Suprapubic skin (tissue), 4 donors: ENCODE measurements around the gene FBXL19. TPM values are rescaled to one million over a fixed set of nuclear protein-coding genes. Genes with fewer than 3 reads are reported as not detected.

Source experiments
- DNase-seq, 2 donors: peaks; one replicate each; pipeline ENCODE4 v3.0.0-alpha.2; 2019; ENCODE audit warnings: low spot score in 2 of 2
- H3K27ac ChIP-seq: fragments of 200-600 bp; sonication (generic); one replicate; pipeline ENCODE4 v1.5.1; 2019
- H3K27me3 ChIP-seq: fragments of 200-600 bp; sonication (generic); one replicate; pipeline ENCODE4 v1.5.1; 2019
- H3K36me3 ChIP-seq: fragments of 200-600 bp; sonication (generic); one replicate; pipeline ENCODE4 v1.5.1; 2019
- H3K4me1 ChIP-seq: fragments of 200-600 bp; sonication (generic); one replicate; pipeline ENCODE4 v1.5.1; 2019
- H3K4me3 ChIP-seq: fragments of 200-600 bp; sonication (generic); one replicate; pipeline ENCODE4 v1.5.1; 2019; ENCODE audit warnings: mild to moderate bottlenecking
- H3K9me3 ChIP-seq: fragments of 200-600 bp; sonication (generic); one replicate; pipeline ENCODE4 v1.5.1; 2019
- EP300 ChIP-seq: sonication (generic); formaldehyde crosslinking; IDR thresholded peaks from one replicate; pipeline ENCODE4 v1.6.1; 2017; ENCODE audit warnings: antibody characterized with exemption
- POLR2A ChIP-seq, 2 donors: fragments of 450-650 bp; IDR thresholded peaks; one replicate each; pipeline ENCODE4 v1.6.1; 2017; ENCODE audit warnings: antibody characterized with exemption in 2 of 2, mild to moderate bottlenecking in 2 of 2, moderate library complexity in 2 of 2
- POLR2AphosphoS5 ChIP-seq, 3 donors: sonication (generic); formaldehyde crosslinking; IDR thresholded peaks; one replicate each; pipeline ENCODE4 v1.6.1; 2017; ENCODE audit warnings: antibody characterized with exemption in 3 of 3
- WGBS: methylation state at CpG from one replicate; pipeline ENCODE4 v1.1.5; 2018; 5-methylcytosine and 5-hydroxymethylcytosine counted together
- total RNA-seq, 4 donors: library from RNA; depleted of rRNA; stranded (reverse); fragments of >200 nt; gene quantifications; one replicate each; pipeline ENCODE4 v1.1.0, GENCODE V29; 2016
- TF ChIP-seq, protein P1 (sequence below), 2 donors: fragments of 200-600 bp in 1 of 2; fragments of 450-650 bp in 1 of 2; sonication (generic) in 1 of 2; IDR thresholded peaks; one replicate each; pipeline ENCODE4 v1.5.1; 2016 to 2019; ENCODE audit warnings: antibody characterized with exemption in 2 of 2, mild to moderate bottlenecking in 1 of 2, moderate library complexity in 1 of 2

FBXL19 gene
- total RNA-seq, 4 donors from 2014 or later, result 21.7 to 28.7 (median 24.5) TPM

DNA sequence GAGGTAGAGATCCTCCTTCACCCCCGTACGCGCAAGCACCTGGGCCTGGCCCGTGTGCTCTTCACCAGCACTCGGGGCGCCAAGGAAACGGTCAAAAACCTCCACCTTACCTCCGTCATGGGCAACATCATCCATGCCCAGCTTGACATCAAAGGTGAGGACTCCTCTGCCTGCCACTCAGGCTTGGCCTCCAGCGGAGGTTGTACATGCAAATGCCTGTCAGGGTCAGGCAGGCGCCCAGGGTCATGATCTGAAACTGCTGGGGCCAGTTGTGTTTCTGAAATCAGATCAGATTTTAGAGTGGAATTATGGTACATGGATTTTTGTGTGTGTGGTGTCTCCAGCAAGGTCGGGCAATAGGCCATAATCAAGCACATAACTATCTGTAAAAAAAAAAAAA lies 38.0 kb downstream of the FBXL19 start:
- peaks cover 69% of the 10 kb centered on the region for H3K36me3 ChIP-seq
- WGBS, result 92% methylated on average over 11 of the region's 11 CpGs
- no peak overlapping the region for H3K27ac ChIP-seq
- H3K4me3 ChIP-seq, result no peak overlapping the region
- no peak for DNase-seq
- H3K9me3 ChIP-seq, result no peaks in the 10 kb centered on the region
- no peak for TF ChIP-seq POLR2A (IDR thresholded peaks at IDR 0.05)
- TF ChIP-seq, protein P1, sequence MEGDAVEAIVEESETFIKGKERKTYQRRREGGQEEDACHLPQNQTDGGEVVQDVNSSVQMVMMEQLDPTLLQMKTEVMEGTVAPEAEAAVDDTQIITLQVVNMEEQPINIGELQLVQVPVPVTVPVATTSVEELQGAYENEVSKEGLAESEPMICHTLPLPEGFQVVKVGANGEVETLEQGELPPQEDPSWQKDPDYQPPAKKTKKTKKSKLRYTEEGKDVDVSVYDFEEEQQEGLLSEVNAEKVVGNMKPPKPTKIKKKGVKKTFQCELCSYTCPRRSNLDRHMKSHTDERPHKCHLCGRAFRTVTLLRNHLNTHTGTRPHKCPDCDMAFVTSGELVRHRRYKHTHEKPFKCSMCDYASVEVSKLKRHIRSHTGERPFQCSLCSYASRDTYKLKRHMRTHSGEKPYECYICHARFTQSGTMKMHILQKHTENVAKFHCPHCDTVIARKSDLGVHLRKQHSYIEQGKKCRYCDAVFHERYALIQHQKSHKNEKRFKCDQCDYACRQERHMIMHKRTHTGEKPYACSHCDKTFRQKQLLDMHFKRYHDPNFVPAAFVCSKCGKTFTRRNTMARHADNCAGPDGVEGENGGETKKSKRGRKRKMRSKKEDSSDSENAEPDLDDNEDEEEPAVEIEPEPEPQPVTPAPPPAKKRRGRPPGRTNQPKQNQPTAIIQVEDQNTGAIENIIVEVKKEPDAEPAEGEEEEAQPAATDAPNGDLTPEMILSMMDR (IDR thresholded peaks at IDR 0.05), result no peak
- TF ChIP-seq POLR2AphosphoS5 (IDR thresholded peaks at IDR 0.05), result no peak
- TF ChIP-seq EP300, result no peak
- H3K4me1 ChIP-seq, result peaks cover 22% of the 10 kb centered on the region
- H3K27me3 ChIP-seq, result no peaks in the 10 kb centered on the region

DNA sequence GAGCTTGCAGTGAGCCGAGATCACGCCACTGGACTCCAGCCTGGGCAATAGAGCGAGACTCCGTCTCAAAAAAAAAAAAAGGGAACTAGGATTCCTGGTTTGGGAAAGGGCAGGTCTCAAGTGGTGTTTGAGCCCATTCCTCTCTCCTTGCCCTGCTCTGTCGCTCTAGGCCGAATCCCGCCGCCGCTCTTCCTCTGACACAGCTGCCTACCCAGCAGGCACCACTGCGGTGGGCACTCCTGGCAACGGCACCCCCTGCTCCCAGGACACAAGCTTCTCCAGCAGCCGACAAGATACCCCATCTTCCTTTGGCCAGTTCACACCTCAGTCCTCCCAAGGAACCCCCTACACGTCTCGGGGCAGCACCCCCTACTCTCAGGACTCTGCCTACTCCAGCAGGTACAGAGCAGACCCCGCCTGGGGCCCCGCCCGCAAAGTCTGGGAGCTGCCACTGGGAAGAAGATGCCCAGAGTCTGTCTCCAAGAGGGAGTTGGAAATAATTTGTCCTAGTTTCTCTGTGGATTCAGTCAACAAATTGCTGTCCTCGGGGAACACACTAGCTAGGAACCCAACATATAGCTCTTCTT lies 40.6 kb downstream of the FBXL19 start:
- peaks cover 95% of the 10 kb centered on the region for H3K36me3 ChIP-seq
- DNase-seq, result no peak
- no peaks in the 10 kb centered on the region for H3K27me3 ChIP-seq
- H3K4me1 ChIP-seq, result peaks cover 5% of the 10 kb centered on the region
- TF ChIP-seq POLR2AphosphoS5 (IDR thresholded peaks at IDR 0.05) (no peak), EP300 (no peak), POLR2A (IDR thresholded peaks at IDR 0.05) (no peak)
- TF ChIP-seq, protein P1 (IDR thresholded peaks at IDR 0.05), result no peak
- H3K9me3 ChIP-seq, result no peaks in the 10 kb centered on the region
- H3K4me3 ChIP-seq, result no peak overlapping the region
- WGBS, result 92% methylated on average over 18 of the region's 18 CpGs
- H3K27ac ChIP-seq, result no peak overlapping the region

DNA sequence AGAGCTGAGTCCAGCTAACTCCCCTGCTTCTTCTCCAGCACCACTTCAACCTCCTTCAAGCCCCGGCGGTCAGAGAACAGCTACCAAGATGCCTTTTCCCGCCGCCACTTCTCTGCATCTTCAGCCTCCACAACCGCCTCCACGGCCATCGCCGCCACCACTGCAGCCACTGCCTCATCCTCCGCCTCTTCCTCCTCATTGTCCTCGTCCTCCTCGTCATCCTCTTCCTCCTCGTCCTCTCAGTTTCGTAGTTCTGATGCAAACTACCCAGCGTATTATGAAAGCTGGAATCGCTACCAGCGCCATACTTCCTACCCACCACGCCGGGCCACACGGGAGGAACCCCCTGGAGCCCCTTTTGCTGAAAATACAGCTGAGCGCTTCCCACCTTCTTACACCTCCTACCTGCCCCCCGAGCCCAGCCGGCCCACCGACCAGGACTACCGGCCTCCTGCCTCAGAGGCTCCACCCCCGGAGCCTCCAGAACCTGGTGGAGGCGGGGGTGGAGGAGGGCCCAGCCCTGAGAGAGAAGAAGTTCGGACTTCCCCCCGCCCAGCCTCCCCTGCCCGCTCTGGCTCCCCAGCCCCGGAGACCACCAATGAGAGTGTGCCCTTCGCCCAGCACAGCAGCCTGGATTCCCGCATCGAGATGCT lies 41.3 kb downstream of the FBXL19 start:
- Histone ChIP-seq H3K36me3 (peaks cover 97% of the 10 kb centered on the region), H3K27me3 (no peaks in the 10 kb centered on the region), H3K4me1 (no peaks in the 10 kb centered on the region), H3K9me3 (no peaks in the 10 kb centered on the region), H3K27ac (no peak overlapping the region), H3K4me3 (no peak overlapping the region)
- 91% methylated on average over 33 of the region's 33 CpGs for WGBS
- TF ChIP-seq POLR2A (IDR thresholded peaks at IDR 0.05) (no peak), POLR2AphosphoS5 (IDR thresholded peaks at IDR 0.05) (no peak), EP300 (no peak)
- TF ChIP-seq, protein P1 (IDR thresholded peaks at IDR 0.05), result no peak
- no peak for DNase-seq

DNA sequence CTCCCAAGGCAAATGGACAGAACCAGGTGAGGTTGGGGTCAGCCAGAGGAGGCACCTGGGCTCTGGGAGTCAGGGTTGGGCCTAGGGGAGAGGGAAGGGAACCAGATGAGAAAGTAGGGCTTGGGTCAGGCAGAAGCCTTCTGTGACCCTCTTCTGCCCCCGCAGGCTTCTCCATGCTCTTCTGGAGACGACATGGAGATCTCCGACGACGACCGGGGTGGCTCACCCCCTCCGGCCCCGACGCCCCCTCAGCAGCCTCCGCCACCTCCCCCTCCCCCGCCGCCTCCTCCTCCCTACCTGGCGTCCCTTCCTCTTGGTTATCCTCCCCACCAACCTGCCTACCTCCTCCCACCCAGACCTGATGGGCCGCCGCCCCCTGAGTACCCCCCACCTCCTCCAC lies 42.1 kb downstream of the FBXL19 start:
- H3K27ac ChIP-seq, result no peak overlapping the region
- H3K36me3 ChIP-seq, result peaks cover 98% of the 10 kb centered on the region
- no peak for DNase-seq
- H3K4me3 ChIP-seq, result no peak overlapping the region
- TF ChIP-seq, protein P1 (IDR thresholded peaks at IDR 0.05), result no peak
- no peak for TF ChIP-seq POLR2A (IDR thresholded peaks at IDR 0.05)
- no peak for TF ChIP-seq POLR2AphosphoS5 (IDR thresholded peaks at IDR 0.05)
- TF ChIP-seq EP300, result no peak
- no peaks in the 10 kb centered on the region for H3K4me1 ChIP-seq
- no peaks in the 10 kb centered on the region for H3K27me3 ChIP-seq
- no peaks in the 10 kb centered on the region for H3K9me3 ChIP-seq
- 94% methylated on average over 15 of the region's 15 CpGs for WGBS

DNA sequence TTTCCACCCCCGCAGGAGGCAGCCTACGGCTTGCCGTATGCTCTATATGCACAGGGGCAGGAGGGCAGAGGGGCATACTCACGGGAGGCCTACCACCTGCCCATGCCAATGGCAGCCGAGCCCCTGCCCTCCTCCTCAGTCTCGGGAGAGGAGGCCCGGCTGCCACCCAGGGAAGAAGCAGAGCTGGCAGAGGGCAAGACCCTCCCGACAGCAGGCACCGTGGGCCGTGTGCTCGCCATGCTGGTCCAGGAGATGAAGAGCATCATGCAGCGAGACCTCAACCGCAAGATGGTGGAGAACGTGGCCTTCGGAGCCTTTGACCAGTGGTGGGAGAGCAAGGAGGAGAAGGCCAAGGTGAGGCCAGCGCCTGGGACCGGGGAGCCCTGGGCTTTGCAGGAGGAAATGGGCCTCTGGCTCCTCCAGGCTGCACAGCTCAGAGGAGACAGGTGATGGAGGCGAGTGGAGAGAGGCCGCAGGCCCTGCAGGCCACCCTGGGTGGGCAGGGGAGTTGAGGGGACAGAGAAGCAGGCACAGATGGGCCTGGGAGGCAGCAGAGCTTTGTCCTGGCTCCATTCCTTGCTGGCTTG lies 42.8 kb downstream of the FBXL19 start:
- Histone ChIP-seq H3K4me3 (no peak overlapping the region), H3K36me3 (peaks cover 100% of the 10 kb centered on the region), H3K4me1 (no peaks in the 10 kb centered on the region), H3K9me3 (no peaks in the 10 kb centered on the region), H3K27ac (no peak overlapping the region), H3K27me3 (no peaks in the 10 kb centered on the region)
- TF ChIP-seq POLR2A (IDR thresholded peaks at IDR 0.05) (no peak), EP300 (no peak), POLR2AphosphoS5 (IDR thresholded peaks at IDR 0.05) (no peak)
- TF ChIP-seq, protein P1 (IDR thresholded peaks at IDR 0.05), result no peak
- DNase-seq, result no peak
- WGBS, result 92% methylated on average over 19 of the region's 19 CpGs
